ENCODE data around the gene PDGFA.

The PDGFA gene

DNA sequence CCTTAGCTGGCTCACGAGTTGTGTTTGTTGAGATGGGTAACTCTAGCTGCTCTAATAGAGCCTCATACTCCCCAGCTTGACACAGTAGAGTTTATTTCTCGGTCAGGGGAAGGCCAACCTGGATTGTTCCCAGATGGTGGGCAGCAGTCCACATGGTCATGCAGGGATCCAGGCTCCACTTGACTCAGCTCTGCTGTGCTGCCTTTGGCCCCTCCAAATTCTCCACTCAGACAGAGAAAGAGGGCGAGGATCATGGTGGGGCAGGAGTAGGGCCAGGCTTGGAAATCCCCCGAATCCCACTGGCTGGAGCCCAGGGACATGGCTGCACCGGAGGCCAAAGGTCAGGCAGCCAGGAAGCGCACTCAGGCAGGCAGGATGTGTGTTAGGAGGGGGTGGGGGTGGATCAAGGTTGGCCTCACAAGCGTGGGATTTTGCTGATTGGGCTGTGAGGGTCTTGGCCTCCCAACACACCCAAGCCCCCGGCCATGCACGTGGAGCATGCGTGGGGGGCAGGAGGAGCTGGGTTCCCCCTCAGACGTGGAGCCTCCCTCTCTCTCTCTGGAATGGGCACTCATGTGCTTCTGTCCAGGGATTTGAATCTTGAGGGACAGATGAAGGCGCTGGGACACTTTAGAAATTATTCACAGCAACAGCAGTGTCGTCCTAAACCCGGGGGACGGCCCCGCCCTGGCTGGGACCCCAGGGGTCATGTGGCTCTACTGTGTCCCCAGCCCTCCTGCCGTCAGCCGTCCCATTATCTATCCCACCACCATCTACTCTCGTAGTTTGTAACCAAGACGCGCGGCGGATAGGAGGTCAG is 44.8 kb downstream of the PDGFA start:
- DNase-seq (ENCODE audit: low read depth in 2 of 2): no peak

DNA sequence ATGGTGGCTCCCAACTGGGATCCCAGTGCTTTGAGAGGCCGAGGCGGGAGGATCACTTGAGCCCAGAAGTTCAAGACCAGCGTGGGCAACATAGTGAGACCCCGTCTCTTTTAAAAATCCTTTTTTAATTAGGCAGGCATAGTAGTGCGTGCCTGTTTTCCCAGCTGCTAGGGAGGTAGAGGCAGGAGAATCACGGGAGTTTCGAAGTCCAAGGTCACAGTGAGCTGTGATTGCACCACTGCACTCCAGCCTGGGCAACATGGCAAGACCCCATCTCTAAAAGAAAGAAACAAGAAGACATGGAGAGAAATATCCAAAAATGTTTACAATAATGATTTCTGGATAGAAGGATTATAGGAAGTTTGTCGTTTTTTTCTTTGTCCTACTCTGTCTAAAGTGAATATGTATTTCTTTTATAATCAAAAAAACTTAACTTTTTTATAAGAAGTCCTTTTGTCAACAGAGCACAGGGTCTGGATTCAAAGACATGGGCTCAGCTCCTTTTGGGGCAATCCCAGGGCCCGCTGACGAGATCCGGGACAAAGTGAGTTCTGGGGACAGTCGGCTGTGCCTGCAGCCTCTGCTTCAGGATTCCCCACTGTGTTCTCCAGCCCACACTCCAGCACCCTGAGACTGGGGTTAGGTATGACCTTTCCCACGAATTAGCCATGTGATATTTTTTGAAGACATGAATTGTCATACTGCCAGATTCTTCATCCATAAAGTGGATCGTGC is 45.6 kb downstream of the PDGFA start:
- DNase-seq (ENCODE audit: low read depth in 2 of 2): no peak

DNA sequence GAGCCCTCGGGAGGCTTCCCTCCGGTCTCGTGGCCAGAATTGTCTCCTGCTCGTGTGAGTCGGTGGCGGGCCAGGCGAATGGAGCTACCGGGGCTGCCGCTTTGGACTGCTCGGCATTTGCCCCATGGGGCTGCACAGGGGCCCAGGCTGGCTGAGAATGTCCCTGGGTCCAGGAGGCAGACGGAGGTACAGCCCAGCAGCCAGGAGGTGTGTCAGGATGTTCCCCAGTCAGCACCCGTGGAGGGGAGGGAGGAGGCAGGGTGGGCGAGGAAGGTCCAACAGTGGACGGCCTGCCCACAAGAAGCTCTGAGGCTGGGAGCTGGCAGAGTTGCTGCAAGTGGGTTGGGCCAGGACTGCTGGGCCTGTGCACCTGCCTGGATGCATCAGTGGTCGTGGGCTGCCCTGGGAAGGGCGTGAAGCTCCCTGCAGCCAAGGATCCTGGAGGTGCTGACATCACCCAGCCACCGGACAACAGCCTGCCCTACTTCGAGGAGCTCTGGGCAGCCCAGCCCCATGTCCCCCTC is 46.4 kb downstream of the PDGFA start:
- no peak for DNase-seq (ENCODE audit: low read depth in 2 of 2)

DNA sequence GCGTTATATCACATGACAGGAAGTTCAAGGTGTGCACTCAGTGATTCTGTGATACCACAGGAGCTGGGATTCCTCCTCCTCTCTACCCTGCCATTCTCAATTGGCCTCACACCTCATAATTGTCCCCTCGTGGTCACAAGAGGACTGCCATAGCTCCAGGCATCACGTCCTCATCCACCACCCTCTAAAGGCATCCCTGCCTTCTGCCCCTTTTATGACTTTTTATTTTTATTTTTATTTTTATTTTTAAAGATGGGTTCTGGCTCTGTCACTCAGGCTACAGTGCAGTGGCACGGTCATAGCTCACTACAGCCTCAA is 47.0 kb downstream of the PDGFA start:
- no peak for DNase-seq (ENCODE audit: low read depth in 2 of 2)

DNA sequence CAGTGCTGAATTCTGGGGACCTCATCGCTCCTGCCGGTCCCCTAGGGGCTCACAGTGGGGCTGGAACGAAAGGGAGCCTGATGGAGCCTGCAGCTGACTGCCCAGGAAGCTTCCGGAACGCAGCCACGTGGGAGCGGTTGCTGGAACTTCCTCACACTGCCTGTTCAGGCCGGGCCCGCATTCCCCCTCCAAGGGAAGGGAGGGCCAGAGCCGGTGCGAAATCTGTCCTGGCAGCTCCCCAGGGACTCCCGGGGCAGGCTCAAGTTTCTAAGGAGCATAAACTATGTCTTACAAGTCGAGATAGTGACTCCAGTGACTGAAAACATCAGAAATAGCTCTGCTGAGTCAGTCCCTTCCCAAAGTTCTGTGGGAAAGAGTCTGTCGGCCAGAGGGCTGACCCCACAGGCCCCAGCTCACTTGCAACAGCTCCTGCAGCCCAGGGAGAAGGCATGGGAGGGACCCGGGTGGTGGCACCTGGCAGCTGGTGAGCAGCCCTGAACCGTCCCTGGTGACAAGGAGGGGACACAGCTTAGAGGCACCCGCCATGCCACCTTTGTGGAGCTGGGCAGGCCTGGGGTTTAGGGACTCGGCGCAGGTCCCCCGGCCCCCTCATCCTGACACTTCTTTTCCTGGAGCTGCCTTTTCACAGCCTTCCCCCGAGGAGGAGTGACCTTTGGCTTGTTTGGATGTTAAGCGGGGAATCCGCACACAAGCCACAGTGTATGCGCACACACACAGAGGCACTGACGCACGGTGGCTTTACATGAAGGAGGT is 47.6 kb downstream of the PDGFA start:
- DNase-seq (ENCODE audit: low read depth in 2 of 2): no peak

DNA sequence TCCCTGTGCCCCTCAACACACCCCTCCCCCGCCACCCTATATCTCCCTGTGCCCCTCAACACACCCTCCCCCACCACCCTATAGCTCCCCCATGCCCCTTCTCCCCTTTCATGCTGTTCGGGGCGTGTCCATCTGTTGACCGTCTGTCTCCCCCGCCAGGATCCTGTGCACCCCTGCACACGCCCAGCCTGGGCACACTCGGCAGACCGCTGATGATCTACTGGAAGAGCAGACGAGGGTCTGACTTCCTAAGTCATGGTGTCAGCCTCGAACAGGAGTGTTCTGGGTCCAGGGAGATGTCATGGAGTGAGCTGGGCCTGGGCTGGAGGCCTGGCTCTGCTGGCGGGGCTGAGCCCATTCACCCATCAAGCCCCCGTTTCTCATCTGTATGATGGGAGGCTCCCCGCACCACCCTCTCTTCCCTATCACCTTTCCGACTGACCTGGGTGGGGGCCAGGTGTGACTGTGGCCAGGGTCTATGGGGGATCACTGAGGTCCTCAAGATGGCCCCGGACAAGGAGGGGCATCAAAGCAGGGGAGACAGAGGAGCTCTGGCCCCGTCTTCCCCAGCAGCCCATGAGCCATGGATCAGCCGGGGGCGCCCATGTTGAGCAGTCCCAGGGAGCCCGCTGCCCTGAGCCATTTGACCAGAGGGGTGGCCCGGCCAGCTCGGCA is 48.3 kb downstream of the PDGFA start:
- DNase-seq (ENCODE audit: low read depth in 2 of 2): no peak

DNA sequence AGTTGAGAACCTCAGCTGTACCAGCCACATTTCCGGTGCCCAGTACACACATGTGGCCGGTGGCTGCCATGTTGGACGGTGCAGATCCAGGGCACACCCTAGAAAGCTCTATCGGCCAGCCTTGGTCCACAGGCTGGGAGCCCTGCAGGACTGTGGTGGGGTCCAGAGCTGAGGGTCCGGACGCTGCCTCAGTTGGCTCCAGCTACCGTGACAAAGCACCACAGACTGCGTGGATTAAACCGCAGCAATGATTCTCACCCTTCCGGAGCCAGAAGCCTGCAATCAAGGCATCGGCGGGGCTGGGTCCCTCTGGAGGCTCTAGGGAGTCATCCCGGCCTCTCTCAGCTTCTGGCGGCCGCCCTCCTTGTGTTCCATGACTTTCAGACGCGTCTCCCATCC is 50.1 kb downstream of the PDGFA start:
- DNase-seq (ENCODE audit: low read depth in 2 of 2): no peak

DNA sequence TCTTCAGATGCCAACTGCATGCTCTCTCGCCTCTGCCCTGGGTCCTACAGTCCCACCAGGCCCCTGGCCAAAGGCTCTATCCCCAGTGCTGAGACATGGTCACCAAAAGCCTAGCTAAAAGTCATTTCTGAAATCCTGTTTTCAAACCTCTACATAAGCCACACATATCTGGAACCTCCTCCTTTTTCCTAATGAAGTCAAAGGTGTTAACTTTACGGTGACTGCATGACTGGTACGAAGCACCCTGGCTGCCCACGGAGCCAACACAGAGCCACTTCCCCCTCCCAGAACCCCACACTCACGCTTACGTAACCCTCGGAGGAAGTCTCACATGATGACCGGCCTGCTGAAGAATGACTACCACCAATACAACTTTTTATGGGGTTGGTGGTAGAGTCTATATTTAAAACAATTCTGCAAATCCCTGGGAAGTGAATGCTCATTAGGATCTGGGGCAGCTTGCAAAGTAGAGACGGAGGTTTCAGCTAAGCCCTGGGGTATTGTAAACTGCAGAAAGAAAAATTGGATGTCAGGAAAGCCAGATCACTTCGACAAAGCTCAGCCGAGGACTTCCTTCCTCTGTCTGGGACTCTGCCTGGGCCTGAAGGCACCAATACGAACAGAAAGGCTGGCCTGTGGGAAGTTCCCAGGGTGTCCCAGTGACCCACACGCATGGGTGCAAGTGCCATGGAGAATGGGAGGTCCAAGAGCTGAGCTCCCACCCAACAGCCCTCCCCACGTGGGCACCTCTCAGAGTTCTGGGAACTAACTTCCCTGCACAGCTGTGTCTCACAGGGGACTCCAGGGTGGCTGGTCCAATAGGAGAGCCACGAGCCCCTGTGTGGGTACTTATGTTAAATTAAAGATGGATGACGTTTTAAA is 50.7 kb downstream of the PDGFA start:
- DNase-seq (ENCODE audit: low read depth in 2 of 2): no peak

DNA sequence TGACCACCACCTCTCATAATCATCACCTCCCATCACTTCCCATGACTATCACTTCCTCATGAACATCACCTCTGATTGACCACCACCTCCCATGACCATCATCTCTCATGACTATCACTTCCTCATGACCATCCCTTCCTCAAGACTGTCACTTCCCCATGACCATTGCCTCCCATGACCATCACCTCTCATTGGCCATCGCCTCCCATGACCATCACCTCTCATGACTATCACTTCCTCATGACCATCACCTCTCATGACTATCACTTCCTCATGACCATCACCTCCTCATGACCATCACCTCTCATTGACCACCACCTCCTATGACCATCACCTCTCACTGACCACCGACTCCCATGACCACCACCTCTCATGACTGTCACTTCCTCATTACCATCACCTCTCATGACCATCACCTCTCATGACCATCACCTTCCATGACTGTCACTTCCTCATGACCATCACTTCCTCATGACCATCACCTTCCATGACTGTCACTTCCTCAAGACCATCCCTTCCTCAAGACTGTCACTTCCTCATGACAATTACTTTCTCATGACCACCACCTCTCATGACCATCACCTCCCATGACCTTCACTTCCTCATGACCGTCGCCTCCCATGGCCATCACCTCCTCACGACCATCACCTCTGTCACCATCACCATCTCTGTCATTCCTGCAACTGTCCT is 51.6 kb downstream of the PDGFA start:
- DNase-seq (ENCODE audit: low read depth in 2 of 2): no peak

DNA sequence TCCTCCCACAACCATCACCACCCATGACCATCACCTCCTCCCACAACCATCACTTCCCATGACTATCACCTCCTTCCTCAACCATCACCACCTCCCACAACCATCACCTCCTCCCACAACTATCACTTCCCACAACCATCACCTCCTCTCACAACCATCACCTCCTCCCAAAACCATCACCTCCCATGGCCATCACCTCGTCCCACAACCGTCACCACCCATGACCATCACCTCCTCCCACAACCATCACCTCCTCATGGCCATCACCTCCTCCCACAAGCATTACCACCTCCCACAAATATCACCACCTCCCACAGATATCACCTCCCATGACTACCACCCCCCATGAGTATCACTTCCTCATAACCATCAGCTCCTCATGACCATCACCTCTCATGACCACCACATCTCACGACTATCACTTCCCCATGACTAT is 52.2 kb downstream of the PDGFA start:
- DNase-seq (ENCODE audit: low read depth in 2 of 2): no peak

DNA sequence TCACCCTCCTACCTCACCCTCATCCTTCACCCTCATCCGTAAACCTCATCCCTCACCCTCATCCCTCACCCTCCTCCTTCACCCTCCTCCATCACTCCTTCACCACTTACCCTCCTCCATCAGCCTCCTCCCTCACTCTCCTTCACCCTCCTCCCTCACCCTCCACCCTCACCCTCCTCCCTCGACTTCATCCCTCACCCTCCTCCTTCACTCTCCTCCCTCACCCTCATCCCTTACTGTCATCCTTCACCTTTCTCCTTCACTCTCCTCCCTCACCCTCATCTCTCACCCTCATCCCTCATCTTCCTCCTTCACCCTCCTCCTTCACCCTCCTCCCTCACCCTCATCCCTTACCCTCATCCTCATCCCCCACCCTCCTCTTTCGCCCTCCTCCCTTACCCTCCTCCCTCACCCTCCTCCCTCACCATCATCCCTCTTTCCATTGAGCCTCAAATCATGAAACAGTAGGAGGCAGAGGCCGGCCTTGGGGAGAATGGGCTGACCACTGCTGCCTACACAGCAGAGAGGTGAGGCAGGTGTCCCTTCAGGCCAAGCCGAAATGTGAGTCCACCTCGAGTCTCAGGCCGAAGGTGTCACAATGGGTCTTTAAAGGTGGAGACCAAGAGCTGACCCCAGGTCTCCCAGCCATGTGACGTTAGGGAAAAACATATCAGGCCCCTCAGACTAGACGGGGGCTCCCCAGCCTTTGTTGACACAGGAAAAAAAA is 53.0 kb downstream of the PDGFA start:
- DNase-seq (ENCODE audit: low read depth in 2 of 2): no peak

DNA sequence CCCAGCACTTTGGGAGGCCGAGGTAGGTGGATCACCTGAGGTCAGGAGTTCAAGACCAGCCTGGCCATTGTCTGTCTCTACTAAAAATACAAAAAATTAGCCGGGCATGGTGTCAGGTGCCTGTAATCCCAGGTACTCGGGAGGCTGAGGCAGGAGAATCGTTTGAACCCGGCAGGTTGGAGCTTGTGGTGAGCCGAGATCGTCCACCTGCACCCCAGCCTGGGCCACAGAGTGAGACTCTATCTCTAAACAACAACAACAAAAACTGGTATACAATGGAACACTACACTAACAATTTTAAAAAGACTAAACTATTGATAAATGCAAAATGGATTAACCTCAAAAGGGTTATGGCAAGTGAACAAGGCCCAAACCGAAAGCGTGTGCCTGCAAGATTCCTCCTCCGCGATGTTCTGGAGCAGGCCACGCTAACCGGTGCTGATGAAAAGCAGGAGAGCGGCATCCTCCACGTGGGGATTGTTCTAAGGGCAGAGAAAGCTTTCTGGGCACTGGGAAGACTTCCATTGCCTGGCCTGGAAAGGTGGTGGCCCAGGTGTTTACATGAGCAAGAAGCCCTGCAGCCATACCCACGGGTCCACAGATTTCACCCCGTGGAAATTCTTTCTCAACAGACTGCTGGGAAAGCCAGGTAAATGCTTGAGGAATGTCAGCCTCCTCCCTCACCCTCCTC is 53.8 kb downstream of the PDGFA start:
- DNase-seq (ENCODE audit: low read depth in 2 of 2): no peak

DNA sequence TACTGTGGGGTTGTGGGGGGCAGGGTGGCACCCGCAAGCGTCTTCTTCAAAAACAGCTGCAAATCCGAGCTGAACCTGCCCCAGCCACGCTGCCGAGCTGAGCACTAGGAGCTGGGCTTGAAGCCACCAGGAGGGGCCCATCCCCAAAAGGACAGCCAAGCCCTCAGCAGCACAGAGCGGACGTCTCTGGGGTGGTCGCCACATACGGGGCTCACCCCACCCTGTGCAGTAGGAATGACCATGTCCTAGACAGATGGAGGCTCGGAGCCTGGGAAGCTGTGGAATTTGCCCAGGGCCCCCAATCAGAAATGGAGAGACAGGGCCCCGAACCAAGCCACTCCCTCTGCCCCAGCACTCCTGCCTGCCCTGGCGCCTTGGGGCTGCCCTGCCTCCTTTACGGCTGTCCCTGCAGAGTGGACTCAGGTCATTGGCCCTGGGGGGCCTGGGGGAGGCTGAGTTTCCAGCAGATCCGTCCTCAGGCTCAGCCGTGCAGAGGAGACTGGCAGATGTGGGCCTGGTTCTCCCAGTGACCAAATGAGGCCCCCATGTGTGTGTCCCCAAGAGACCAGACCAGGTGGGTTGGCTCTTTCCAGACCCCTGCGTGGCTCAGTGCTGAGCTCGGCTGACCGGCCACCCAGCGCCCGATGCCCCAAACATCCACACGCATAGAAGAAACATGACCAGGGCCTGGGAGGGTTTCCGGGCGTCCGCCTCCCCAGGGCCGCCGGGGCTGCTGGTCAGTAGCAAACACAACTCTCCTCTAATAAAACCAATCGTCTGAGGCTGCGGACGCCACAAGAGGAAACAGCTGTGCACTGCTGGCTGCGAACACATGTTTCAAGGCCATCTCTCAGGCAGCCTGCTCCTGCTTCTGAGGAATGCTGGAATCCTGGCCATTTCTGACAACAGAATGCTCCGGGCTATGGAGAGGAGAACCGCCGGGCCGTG is 54.9 kb downstream of the PDGFA start:
- DNase-seq (ENCODE audit: low read depth in 2 of 2): no peak

DNA sequence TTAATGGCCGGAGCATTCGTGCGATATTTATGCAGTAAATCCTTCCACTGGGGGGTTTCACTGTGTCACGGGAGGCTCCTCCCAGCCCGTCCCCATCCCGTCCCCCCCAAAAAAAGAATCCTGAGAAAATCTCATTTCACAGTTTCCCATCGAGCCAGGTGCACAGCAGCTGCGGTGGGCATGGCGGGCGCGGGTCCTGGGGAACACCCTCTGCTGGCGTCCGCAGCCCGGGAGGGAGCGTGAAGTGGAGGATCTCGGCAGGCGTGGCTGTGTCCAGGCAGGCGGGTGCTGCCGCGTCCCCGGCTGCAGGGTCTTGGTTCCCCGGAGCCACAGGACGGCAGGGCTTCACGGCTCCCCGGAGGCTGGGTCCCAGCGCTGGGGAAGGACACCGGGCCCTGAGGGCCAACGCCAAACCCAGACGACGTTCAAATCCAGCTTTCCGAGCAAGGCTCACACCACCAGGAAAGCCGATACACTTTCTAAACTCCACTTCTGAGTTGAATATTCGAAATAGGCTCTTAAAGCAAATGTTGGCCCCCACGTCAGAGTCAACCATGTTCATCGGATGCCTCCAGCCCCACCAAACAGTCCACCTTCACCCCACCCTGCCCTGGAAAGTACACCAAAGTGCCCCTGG is 55.7 kb downstream of the PDGFA start:
- DNase-seq (ENCODE audit: low read depth in 2 of 2): no peak

DNA sequence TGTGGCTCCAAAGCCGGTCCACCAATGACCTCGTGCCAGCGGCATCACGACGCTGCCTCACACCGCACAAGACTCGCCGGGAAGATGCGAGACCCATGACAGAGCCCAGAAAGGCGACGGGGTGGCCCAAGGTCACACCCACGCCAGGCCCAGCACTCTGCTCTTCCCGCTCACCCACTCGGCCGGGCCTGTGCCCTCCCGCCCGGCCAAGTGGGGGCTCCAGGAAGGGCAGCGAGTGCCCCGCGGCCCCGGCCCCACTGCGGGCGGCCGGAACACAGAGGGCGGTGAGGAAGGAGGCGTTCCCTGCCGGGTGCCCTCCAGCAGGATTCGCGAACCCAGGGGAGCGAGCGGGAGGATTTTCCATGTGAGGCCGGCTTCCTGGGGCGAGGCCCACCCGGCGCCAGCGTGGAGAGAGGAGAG is 56.3 kb downstream of the PDGFA start:
- no peak for DNase-seq (ENCODE audit: low read depth in 2 of 2)

DNA sequence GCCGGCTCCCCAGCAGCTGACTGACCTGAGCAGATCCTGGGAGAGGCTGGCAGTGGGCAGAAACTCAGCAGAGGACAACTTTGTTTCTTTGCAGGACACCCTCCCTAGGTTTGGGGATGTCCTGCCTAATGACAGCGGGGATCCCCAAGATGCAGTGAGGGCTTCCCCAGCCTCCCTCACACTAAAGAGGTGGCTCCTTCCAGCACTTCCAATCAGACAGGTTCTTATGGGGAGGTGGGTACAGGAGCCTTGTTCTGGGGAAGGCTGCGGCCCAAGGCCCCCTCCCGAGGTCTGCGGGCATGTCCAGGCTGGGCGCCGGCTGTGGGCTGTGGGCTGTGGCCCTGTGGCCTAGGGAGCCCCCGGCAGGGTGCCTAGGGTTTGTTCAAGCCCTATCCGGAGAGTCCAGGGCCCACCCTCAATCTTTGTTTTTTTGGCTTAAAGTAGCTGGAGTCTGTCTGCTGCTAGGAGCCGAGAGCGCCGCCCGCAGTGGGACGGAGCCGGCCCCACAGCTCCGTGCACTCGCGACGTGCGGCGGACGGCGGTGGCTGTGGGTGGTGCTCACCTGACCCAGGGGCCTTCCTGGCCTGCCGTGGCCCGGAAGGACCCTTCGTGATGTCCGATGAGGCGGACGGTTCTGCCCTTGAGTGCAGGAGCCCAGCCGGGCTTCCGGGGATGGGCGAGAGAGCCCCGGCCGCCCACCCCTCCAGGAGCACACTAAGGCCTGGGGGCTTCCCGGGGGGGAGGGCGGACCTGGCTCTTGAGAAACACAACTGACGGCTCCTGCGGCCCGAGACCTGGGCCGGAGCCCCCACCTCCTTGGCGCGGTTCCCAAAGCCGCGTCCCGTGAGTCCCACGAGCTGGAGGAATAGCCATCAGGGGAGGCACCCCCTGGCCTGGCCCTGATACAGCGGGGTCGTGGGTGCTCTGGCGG is 57.2 kb downstream of the PDGFA start:
- no peak for DNase-seq (ENCODE audit: low read depth in 2 of 2)
